IMR-90 (cell line): ENCODE results near the gene KCNAB2. TPM values are rescaled to one million over a fixed set of nuclear protein-coding genes. Genes with fewer than 3 reads are reported as not detected.

Experiments used
- ATAC-seq: fragments of 200-7000 bp; cut with Tn5 transposase; 2 replicates; pipeline ENCODE4 v1.9.1; 2020; ENCODE audit warnings: low read depth, mild to moderate bottlenecking, moderate library complexity
- BruUV-seq: library from RNA; stranded (reverse); fragments of 400-500 nt; replicated peaks from 2 replicates; lab custom pipeline; 2021; lab: Mats Ljungman, UMichigan
- CTCF ChIA-PET: fragments of 300-600 bp; formaldehyde crosslinking; extraction: SDS; loops from one replicate; lab custom pipeline; 2021; ENCODE audit warnings: antibody characterized with exemption; lab: Yijun Ruan, JAX
- POLR2A ChIA-PET: fragments of 300-600 bp; sonication (Branson Sonifier 250); formaldehyde crosslinking; loops from one replicate; lab custom pipeline; 2022; ENCODE audit warnings: antibody characterized with exemption; ENCODE audit not compliant: unreplicated experiment; lab: Charles Lee
- DNase-seq: peaks from one replicate; pipeline ENCODE4 v3.0.0; 2013
- H2AFZ ChIP-seq: replicated peaks from 2 replicates; pipeline ENCODE3; 2013; ENCODE audit warnings: low read length, mild to moderate bottlenecking; ENCODE audit not compliant: poor library complexity
- H2AK5ac ChIP-seq: 2 replicates; pipeline ENCODE4 v1.6.1; 2013; ENCODE audit warnings: low read depth, low read length, inconsistent platforms
- H2AK9ac ChIP-seq: replicated peaks from 2 replicates; pipeline ENCODE3; 2013; ENCODE audit warnings: mild to moderate bottlenecking, low read depth, low read length, moderate library complexity; ENCODE audit not compliant: poor library complexity
- H2BK120ac ChIP-seq: 2 replicates; pipeline ENCODE4 v1.6.1; 2013; ENCODE audit warnings: low read depth, low read length, inconsistent platforms
- H2BK15ac ChIP-seq: 3 replicates; pipeline ENCODE4 v1.6.1; 2013; ENCODE audit warnings: low read depth, low read length, inconsistent platforms
- H2BK20ac ChIP-seq: 2 replicates; pipeline ENCODE4 v1.6.1; 2013; ENCODE audit warnings: low read depth, mild to moderate bottlenecking, inconsistent platforms, low read length, moderate library complexity
- H2BK5ac ChIP-seq: 2 replicates; pipeline ENCODE4 v1.6.1; 2013; ENCODE audit warnings: mild to moderate bottlenecking, low read depth, low read length, inconsistent platforms; ENCODE audit not compliant: poor library complexity, severe bottlenecking
- H3K14ac ChIP-seq: replicated peaks from 2 replicates; pipeline ENCODE4 v1.6.1; 2013; ENCODE audit warnings: low read depth, low read length, inconsistent platforms
- H3K18ac ChIP-seq: 2 replicates; pipeline ENCODE4 v1.6.1; 2013; ENCODE audit warnings: low read depth, low read length, control low read depth
- H3K23ac ChIP-seq: 2 replicates; pipeline ENCODE4 v1.6.1; 2013; ENCODE audit warnings: low read depth, low read length, inconsistent platforms
- H3K27ac ChIP-seq: 2 replicates; pipeline ENCODE4 v1.5.1; 2013; ENCODE audit warnings: mild to moderate bottlenecking, control low read depth, low read length; ENCODE audit not compliant: insufficient read depth
- H3K27me3 ChIP-seq: 2 replicates; pipeline ENCODE4 v1.6.1; 2013; ENCODE audit warnings: low read length; ENCODE audit not compliant: control insufficient read depth, insufficient read depth
- H3K36me3 ChIP-seq: 2 replicates; pipeline ENCODE4 v1.6.1; 2013; ENCODE audit warnings: low read length, mixed read lengths; ENCODE audit not compliant: control insufficient read depth, insufficient read depth
- H3K4ac ChIP-seq: 2 replicates; pipeline ENCODE4 v1.6.1; 2013; ENCODE audit warnings: low read depth, low read length, inconsistent platforms
- H3K4me1 ChIP-seq: 2 replicates; pipeline ENCODE4 v1.6.1; 2013; ENCODE audit warnings: low read length, mixed read lengths; ENCODE audit not compliant: control insufficient read depth, insufficient read depth
- H3K4me2 ChIP-seq: 2 replicates; pipeline ENCODE4 v1.6.1; 2013; ENCODE audit warnings: low read depth, mild to moderate bottlenecking, control low read depth, low read length, moderate library complexity
- H3K4me3 ChIP-seq: 2 replicates; pipeline ENCODE4 v1.5.1; 2013; ENCODE audit warnings: low read depth, mild to moderate bottlenecking, control low read depth, low read length, moderate library complexity; ENCODE audit not compliant: insufficient read depth
- H3K56ac ChIP-seq: 2 replicates; pipeline ENCODE4 v1.6.1; 2013; ENCODE audit warnings: low read length, inconsistent platforms; ENCODE audit not compliant: insufficient read depth; ENCODE audit errors: extremely low read depth
- H3K79me1 ChIP-seq, 2 experiments: 2 replicates each; pipeline ENCODE4 v1.6.1; 2013; ENCODE audit warnings: low read length in 2 of 2, inconsistent platforms in 1 of 2, low read depth in 1 of 2
- H3K9ac ChIP-seq: 2 replicates; pipeline ENCODE4 v1.6.1; 2013; ENCODE audit warnings: low read depth, low read length, control low read depth
- H3K9me1 ChIP-seq: 2 replicates; pipeline ENCODE4 v1.6.1; 2013; ENCODE audit warnings: low read length, inconsistent platforms; ENCODE audit not compliant: insufficient read depth
- H3K9me3 ChIP-seq: 2 replicates; pipeline ENCODE4 v1.6.1; 2013; ENCODE audit warnings: low read length; ENCODE audit not compliant: control insufficient read depth, insufficient read depth
- H4K20me1 ChIP-seq: 2 replicates; pipeline ENCODE4 v1.6.1; 2013; ENCODE audit warnings: low read length, inconsistent platforms; ENCODE audit not compliant: insufficient read depth
- H4K5ac ChIP-seq: 2 replicates; pipeline ENCODE4 v1.6.1; 2013; ENCODE audit warnings: mild to moderate bottlenecking, low read depth, low read length, control low read depth
- H4K8ac ChIP-seq, 2 experiments: 2 replicates each; pipeline ENCODE4 v1.6.1; 2013; ENCODE audit warnings: low read depth in 2 of 2, low read length in 2 of 2, control low read depth in 1 of 2, inconsistent platforms in 1 of 2
- H4K91ac ChIP-seq: 2 replicates; pipeline ENCODE4 v1.6.1; 2013; ENCODE audit warnings: low read depth, low read length, inconsistent platforms; ENCODE audit not compliant: insufficient read depth
- BHLHE40 ChIP-seq: fragments of 150-350 bp; IDR thresholded peaks from 2 replicates; pipeline ENCODE4 v1.6.1; 2016; ENCODE audit warnings: mild to moderate bottlenecking, low read depth, low read length
- CEBPB ChIP-seq: IDR thresholded peaks from 2 replicates; pipeline ENCODE4 v1.6.1; 2012; ENCODE audit warnings: low read depth, low read length, improper control_type of control experiment
- NFE2L2 ChIP-seq: fragments of 150-350 bp; IDR thresholded peaks from 2 replicates; pipeline ENCODE4 v1.6.1; 2016; ENCODE audit warnings: low read depth, mild to moderate bottlenecking, low read length
- POLR2A ChIP-seq: IDR thresholded peaks from 2 replicates; pipeline ENCODE4 v1.6.1; 2012; ENCODE audit warnings: mild to moderate bottlenecking, low read depth, low read length
- RFX5 ChIP-seq: IDR thresholded peaks from 2 replicates; pipeline ENCODE4 v1.8.0; 2012; ENCODE audit warnings: low read depth, mild to moderate bottlenecking, low read length, moderate library complexity
- SMC3 ChIP-seq: fragments of 150-350 bp; IDR thresholded peaks from 2 replicates; pipeline ENCODE4 v1.6.1; 2016; ENCODE audit warnings: low read depth, mild to moderate bottlenecking, antibody characterized with exemption, low read length, moderate library complexity
- WGBS, 2 experiments: methylation state at CpG; one replicate each; pipeline versions ENCODE4 v1.1.5 to v1.1.7; 2013; ENCODE audit warnings: missing lambda C conversion rate in 2 of 2; ENCODE audit not compliant: insufficient read length in 1 of 2; ENCODE audit errors: extremely low coverage in 2 of 2; 5-methylcytosine and 5-hydroxymethylcytosine counted together
- dilution Hi-C: fragments of 300-500 bp; cut with HindIII; formaldehyde crosslinking; loops from one replicate; pipeline ENCODE4 v1.14.3; 2018; ENCODE audit warnings: low sequenced_read_pairs; ENCODE audit not compliant: unreplicated experiment
- in situ Hi-C: fragments of 300-500 bp; cut with MboI; formaldehyde crosslinking; loops from 3 replicates; pipeline ENCODE4 v1.14.3; 2019; ENCODE audit warnings: low sequenced_read_pairs, inconsistent platforms, mixed read lengths
- intact Hi-C: fragments of 100-400 bp; cut with micrococcal nuclease; formaldehyde crosslinking; loops from 2 replicates; pipeline ENCODE4 v1.10.0; 2022
- polyA plus RNA-seq, 3 experiments: library from polyadenylated mRNA; depleted of rRNA; stranded (reverse); fragments of >200 nt; gene quantifications; 2 replicates each; pipeline ENCODE4 v1.2.3, GENCODE V29; 2012; ENCODE audit warnings: low replicate concordance in 1 of 3
- total RNA-seq: library from RNA; depleted of rRNA; stranded (reverse); fragments of >200 nt; gene quantifications from 2 replicates; pipeline ENCODE4 v1.2.3, GENCODE V29; 2012
- TF ChIP-seq, protein P1 (sequence below): conservative IDR thresholded peaks from 2 replicates; pipeline ENCODE4 v1.5.1; 2012; ENCODE audit warnings: mild to moderate bottlenecking, low read depth, low read length, improper control_type of control experiment
- TF ChIP-seq, protein P2 (sequence below): fragments of 150-350 bp; IDR thresholded peaks from 2 replicates; pipeline ENCODE4 v1.6.1; 2016; ENCODE audit warnings: low read depth, mild to moderate bottlenecking, low read length, moderate library complexity, borderline replicate concordance

The KCNAB2 gene
- total and polyA plus RNA-seq, 2 of the 4 experiments (the other 2 are of a cell fraction), result 1.3 to 4.2 TPM

DNA sequence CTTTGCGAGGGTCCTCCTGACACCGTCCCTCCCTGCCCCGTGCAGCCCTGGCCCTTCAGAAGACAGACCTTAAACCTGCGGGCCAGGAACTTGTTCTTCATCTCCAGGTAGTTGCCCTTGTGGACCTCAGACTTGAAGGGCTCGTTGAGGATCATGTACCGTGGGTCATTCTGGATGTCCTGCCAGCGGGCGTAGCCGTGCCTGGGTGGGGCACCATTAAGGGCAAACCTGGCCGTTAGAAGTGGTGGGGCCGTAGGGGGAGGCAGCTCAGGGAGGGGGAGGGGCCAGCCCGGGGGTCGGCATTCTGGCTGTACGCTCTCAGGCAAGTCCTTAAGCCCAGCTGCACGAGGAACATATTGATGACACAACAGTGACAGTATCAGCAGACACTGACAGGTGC is 64.6 kb downstream of the KCNAB2 start:
- H2AK9ac ChIP-seq, result no peak overlapping the region
- H3K36me3 ChIP-seq, result no peaks in the 10 kb centered on the region
- peaks cover 12% of the 10 kb centered on the region; the same call in 1 of the 2 replicates for H3K27me3 ChIP-seq
- no peak overlapping the region for H3K27ac ChIP-seq
- no peak overlapping the region for H3K9ac ChIP-seq
- no peak overlapping the region for H2BK120ac ChIP-seq
- H2BK5ac ChIP-seq, result no peak overlapping the region
- H3K23ac ChIP-seq, result no peak overlapping the region
- H2AFZ ChIP-seq, result no peak overlapping the region
- H3K4ac ChIP-seq, result no peak overlapping the region
- POLR2A ChIA-PET, result no interaction called here
- no peak overlapping the region for H2BK20ac ChIP-seq
- DNase-seq (no peak), ATAC-seq (no peak)
- BruUV-seq, result no TSS peak
- WGBS, 2 experiments, result 60% methylated on average over 1 of the region's 15 CpGs; no CpG with 5 or more reads in 1 of the 2 experiments
- H3K9me3 ChIP-seq, result peaks cover 1% of the 10 kb centered on the region; the same call in 1 of the 2 replicates
- H2BK15ac ChIP-seq, result no peak overlapping the region
- CTCF ChIA-PET, result no interaction called here
- H3K4me1 ChIP-seq, result peaks cover under 1% of the 10 kb centered on the region; the same call in 1 of the 2 replicates
- intact Hi-C loops (no loop called here), dilution Hi-C loops (no loop called here), in situ Hi-C loops (no loop called here)
- no peak overlapping the region for H3K4me2 ChIP-seq
- no peak overlapping the region for H3K4me3 ChIP-seq
- no peak overlapping the region for H2AK5ac ChIP-seq
- no peak overlapping the region for H4K5ac ChIP-seq
- H3K18ac ChIP-seq, result no peak overlapping the region
- H3K79me1 ChIP-seq, result no peaks in the 10 kb centered on the region
- H4K20me1 ChIP-seq, result no peaks in the 10 kb centered on the region
- no peak overlapping the region for H4K8ac ChIP-seq
- TF ChIP-seq POLR2A (no peak), CEBPB (no peak), NFE2L2 (no peak), RFX5 (no peak), SMC3 (no peak), BHLHE40 (no peak)
- TF ChIP-seq, protein P1, sequence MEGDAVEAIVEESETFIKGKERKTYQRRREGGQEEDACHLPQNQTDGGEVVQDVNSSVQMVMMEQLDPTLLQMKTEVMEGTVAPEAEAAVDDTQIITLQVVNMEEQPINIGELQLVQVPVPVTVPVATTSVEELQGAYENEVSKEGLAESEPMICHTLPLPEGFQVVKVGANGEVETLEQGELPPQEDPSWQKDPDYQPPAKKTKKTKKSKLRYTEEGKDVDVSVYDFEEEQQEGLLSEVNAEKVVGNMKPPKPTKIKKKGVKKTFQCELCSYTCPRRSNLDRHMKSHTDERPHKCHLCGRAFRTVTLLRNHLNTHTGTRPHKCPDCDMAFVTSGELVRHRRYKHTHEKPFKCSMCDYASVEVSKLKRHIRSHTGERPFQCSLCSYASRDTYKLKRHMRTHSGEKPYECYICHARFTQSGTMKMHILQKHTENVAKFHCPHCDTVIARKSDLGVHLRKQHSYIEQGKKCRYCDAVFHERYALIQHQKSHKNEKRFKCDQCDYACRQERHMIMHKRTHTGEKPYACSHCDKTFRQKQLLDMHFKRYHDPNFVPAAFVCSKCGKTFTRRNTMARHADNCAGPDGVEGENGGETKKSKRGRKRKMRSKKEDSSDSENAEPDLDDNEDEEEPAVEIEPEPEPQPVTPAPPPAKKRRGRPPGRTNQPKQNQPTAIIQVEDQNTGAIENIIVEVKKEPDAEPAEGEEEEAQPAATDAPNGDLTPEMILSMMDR, result no peak
- TF ChIP-seq, protein P2, sequence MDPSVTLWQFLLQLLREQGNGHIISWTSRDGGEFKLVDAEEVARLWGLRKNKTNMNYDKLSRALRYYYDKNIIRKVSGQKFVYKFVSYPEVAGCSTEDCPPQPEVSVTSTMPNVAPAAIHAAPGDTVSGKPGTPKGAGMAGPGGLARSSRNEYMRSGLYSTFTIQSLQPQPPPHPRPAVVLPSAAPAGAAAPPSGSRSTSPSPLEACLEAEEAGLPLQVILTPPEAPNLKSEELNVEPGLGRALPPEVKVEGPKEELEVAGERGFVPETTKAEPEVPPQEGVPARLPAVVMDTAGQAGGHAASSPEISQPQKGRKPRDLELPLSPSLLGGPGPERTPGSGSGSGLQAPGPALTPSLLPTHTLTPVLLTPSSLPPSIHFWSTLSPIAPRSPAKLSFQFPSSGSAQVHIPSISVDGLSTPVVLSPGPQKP, result no peak
- H3K56ac ChIP-seq, result no peak overlapping the region
- no peak overlapping the region for H3K14ac ChIP-seq
- H3K9me1 ChIP-seq, result no peaks in the 10 kb centered on the region
- H4K91ac ChIP-seq, result no peak overlapping the region
